HCT116 (cell line): Measurements from ENCODE around the gene TAF11L13. TPM values are rescaled to one million over a fixed set of nuclear protein-coding genes. Genes with fewer than 3 reads are reported as not detected.

Experiments
- ATAC-seq: fragments of 200-7000 bp; cut with Tn5 transposase; 2 replicates; pipeline ENCODE4 v1.9.1; 2020; ENCODE audit warnings: mild to moderate bottlenecking, moderate library complexity
- BruUV-seq: library from RNA; stranded (reverse); fragments of 400-500 nt; replicated peaks from 2 replicates; lab custom pipeline; 2021; lab: Mats Ljungman, UMichigan
- CTCF ChIA-PET: fragments of 300-600 bp; sonication (Branson Sonifier 250); formaldehyde crosslinking; loops from one replicate; lab custom pipeline; 2021; ENCODE audit warnings: antibody characterized with exemption; lab: Charles Lee
- POLR2A ChIA-PET: fragments of 300-600, 350-600 bp; sonication (Branson Sonifier 250); formaldehyde crosslinking; loops from one replicate; lab custom pipeline; 2021; ENCODE audit warnings: antibody characterized with exemption; lab: Charles Lee
- RAD21 ChIA-PET, 2 experiments: fragments of 300-600 bp; sonication (Branson Sonifier 250); formaldehyde crosslinking; loops; one replicate each; lab custom pipeline; 2023; ENCODE audit warnings: low total read pairs in 2 of 2; ENCODE audit not compliant: uncharacterized antibody in 2 of 2, unreplicated experiment in 2 of 2, low non-redundant PET in 1 of 2; lab: Charles Lee
- DNase-seq: peaks from one replicate; pipeline ENCODE4 v3.0.0-alpha.2; 2010; ENCODE audit warnings: low read depth, low spot score
- H2AFZ ChIP-seq: fragments of 200-600 bp; shearing (Covaris generic), sonication (generic); 2 replicates; pipeline ENCODE4 v1.6.1; 2017; ENCODE audit warnings: low read depth, mixed run types, mixed read lengths, antibody characterized with exemption, low read length; ENCODE audit not compliant: poor library complexity, severe bottlenecking
- H3K27ac ChIP-seq: 2 replicates; pipeline ENCODE4 v1.5.1; 2012; ENCODE audit warnings: low read depth, low read length
- H3K27me3 ChIP-seq: fragments of 200-600 bp; sonication (generic); 2 replicates; pipeline ENCODE4 v1.6.1; 2016; ENCODE audit warnings: mixed run types, low read length, mixed read lengths; ENCODE audit not compliant: insufficient read depth
- H3K36me3 ChIP-seq, 2 experiments: fragments of 200-500 bp in 1 of 2; fragments of 200-600 bp in 1 of 2; sonication (Bioruptor generic) in 1 of 2; sonication (generic) in 1 of 2; 2 replicates each; pipeline versions ENCODE4 v1.5.1 to v1.6.1; 2014 to 2016; ENCODE audit warnings: low read length in 2 of 2, inconsistent platforms in 1 of 2, mixed read lengths in 1 of 2, mixed run types in 1 of 2; ENCODE audit not compliant: insufficient read depth in 2 of 2, control insufficient read depth in 1 of 2
- H3K4me1 ChIP-seq, 2 experiments: fragments of 200-600 bp in 1 of 2; sonication (generic) in 1 of 2; 2 replicates each; pipeline versions ENCODE4 v1.5.1 to v1.6.1; 2012 to 2017; ENCODE audit warnings: low read length in 2 of 2, inconsistent platforms in 1 of 2, mild to moderate bottlenecking in 1 of 2, mixed read lengths in 1 of 2, mixed run types in 1 of 2, moderate library complexity in 1 of 2; ENCODE audit not compliant: insufficient read depth in 2 of 2, control insufficient read depth in 1 of 2
- H3K4me2 ChIP-seq: fragments of 200-600 bp; sonication (generic); 2 replicates; pipeline ENCODE4 v1.6.1; 2017; ENCODE audit warnings: mixed run types, low read length, mixed read lengths
- H3K4me3 ChIP-seq, 2 experiments: fragments of 200-600 bp in 1 of 2; sonication (generic) in 1 of 2; replicated peaks in 1 of 2; 2 replicates each; pipeline ENCODE4 v1.5.1; 2011 to 2016; ENCODE audit warnings: low read length in 2 of 2, control low read depth in 1 of 2, low read depth in 1 of 2, mild to moderate bottlenecking in 1 of 2, mixed read lengths in 1 of 2, mixed run types in 1 of 2
- H3K79me2 ChIP-seq: fragments of 200-600 bp; sonication (generic); 2 replicates; pipeline ENCODE4 v1.6.1; 2017; ENCODE audit warnings: mild to moderate bottlenecking, mixed run types, low read length, moderate library complexity, mixed read lengths; ENCODE audit not compliant: insufficient read depth
- H3K9ac ChIP-seq: fragments of 200-600 bp; sonication (generic); 2 replicates; pipeline ENCODE4 v1.6.1; 2016; ENCODE audit warnings: low read length, mixed read lengths
- H3K9me2 ChIP-seq: fragments of 200-600 bp; sonication (generic), shearing (Covaris generic); 2 replicates; pipeline ENCODE4 v1.6.1; 2017; ENCODE audit warnings: mixed run types, mild to moderate bottlenecking, moderate library complexity; ENCODE audit not compliant: insufficient read depth
- H3K9me3 ChIP-seq, 2 experiments: fragments of 200-500 bp in 1 of 2; fragments of 200-600 bp in 1 of 2; sonication (Bioruptor generic) in 1 of 2; sonication (generic) in 1 of 2; 2 replicates each; pipeline ENCODE4 v1.6.1; 2014 to 2017; ENCODE audit warnings: low read length in 2 of 2, mixed read lengths in 2 of 2, inconsistent platforms in 1 of 2, low read depth in 1 of 2, mild to moderate bottlenecking in 1 of 2, mixed run types in 1 of 2, moderate library complexity in 1 of 2; ENCODE audit not compliant: control insufficient read depth in 1 of 2, insufficient read depth in 1 of 2
- H4K20me1 ChIP-seq: fragments of 200-600 bp; sonication (generic), shearing (Covaris generic); 2 replicates; pipeline ENCODE4 v1.6.1; 2017; ENCODE audit warnings: mixed run types, mild to moderate bottlenecking, moderate library complexity; ENCODE audit not compliant: insufficient read depth
- EZH2 ChIP-seq: fragments of 200-600 bp; sonication (generic); IDR thresholded peaks from 2 replicates; pipeline ENCODE4 v1.6.1; 2017; ENCODE audit warnings: antibody characterized with exemption, mixed run types
- JUND ChIP-seq: IDR thresholded peaks from 2 replicates; pipeline ENCODE4 v1.6.1; 2012
- POLR2AphosphoS5 ChIP-seq: IDR thresholded peaks from 2 replicates; pipeline ENCODE4 v1.6.1; 2011; ENCODE audit warnings: mild to moderate bottlenecking, low read depth, low read length, moderate library complexity
- SIN3A ChIP-seq: IDR thresholded peaks from 2 replicates; pipeline ENCODE4 v1.6.1; 2012; ENCODE audit warnings: low read depth
- SP1 ChIP-seq: IDR thresholded peaks from 2 replicates; pipeline ENCODE4 v1.6.1; 2012; ENCODE audit warnings: low read depth
- SRF ChIP-seq: IDR thresholded peaks from 2 replicates; pipeline ENCODE4 v1.6.1; 2012; ENCODE audit warnings: low read depth
- YY1 ChIP-seq: IDR thresholded peaks from 2 replicates; pipeline ENCODE4 v1.6.1; 2011; ENCODE audit warnings: low read length, low read depth, moderate library complexity, mild to moderate bottlenecking; ENCODE audit not compliant: insufficient replicate concordance; ENCODE audit errors: extremely low read depth
- ZBTB33 ChIP-seq: IDR thresholded peaks from 2 replicates; pipeline ENCODE4 v1.6.1; 2011; ENCODE audit warnings: mild to moderate bottlenecking, low read length, moderate library complexity; ENCODE audit not compliant: insufficient replicate concordance; ENCODE audit errors: extremely low read depth
- intact Hi-C: fragments of 100-400 bp; cut with micrococcal nuclease; formaldehyde crosslinking; loops from 2 replicates; pipeline ENCODE4 v1.10.0; 2022
- total RNA-seq: library from RNA; stranded (reverse); gene quantifications from one replicate; pipeline ENCODE4 v1.2.1, GENCODE V29; 2021; ENCODE audit not compliant: unreplicated experiment

TAF11L13 gene
- total RNA-seq, 1 experiment from 2014 or later, result not detected

GRCh38 chr5:17680737-17681136 is 48.8 kb downstream of the TAF11L13 start:
- ChIA-PET CTCF (no interaction called here), RAD21 (no interaction called here), POLR2A (no interaction called here)
- no peak for TF ChIP-seq EZH2
- TF ChIP-seq YY1, result no peak
- no peak for TF ChIP-seq POLR2AphosphoS5
- TF ChIP-seq SRF, result no peak
- no peak for TF ChIP-seq JUND
- TF ChIP-seq SP1, result no peak
- no peak for TF ChIP-seq ZBTB33
- no peak for TF ChIP-seq SIN3A
- no peak for DNase-seq
- intact Hi-C loops, result no loop called here
- H3K36me3 ChIP-seq, result no peaks in the 10 kb centered on the region
- no peaks in the 10 kb centered on the region for H3K79me2 ChIP-seq
- H2AFZ ChIP-seq, result no peak overlapping the region
- H3K4me1 ChIP-seq, result no peaks in the 10 kb centered on the region
- no peak for ATAC-seq
- no peak overlapping the region for H3K4me3 ChIP-seq
- H3K4me2 ChIP-seq, result no peak overlapping the region
- H4K20me1 ChIP-seq, result no peaks in the 10 kb centered on the region
- H3K27ac ChIP-seq, result no peak overlapping the region
- H3K9ac ChIP-seq, result no peak overlapping the region
- peaks cover 0 to 12% of the 10 kb centered on the region in 2 experiments; a peak in 2 of 4 replicates for H3K9me3 ChIP-seq
- H3K9me2 ChIP-seq, result no peaks in the 10 kb centered on the region
- BruUV-seq, result no TSS peak
- H3K27me3 ChIP-seq, result no peaks in the 10 kb centered on the region

Other genes starting within 250 kb of the TAF11L13 start
- gene TAF11L2, start 133.9 kb upstream of the TAF11L13 start, total RNA-seq, result not detected
- gene TAF11L3, start 113.7 kb upstream of the TAF11L13 start, total RNA-seq, result not detected
- gene TAF11L4, start 110.3 kb upstream of the TAF11L13 start, total RNA-seq, result not detected
- not detected for gene TAF11L5, start 106.9 kb upstream of the TAF11L13 start, total RNA-seq
- not detected for gene TAF11L6, start 103.4 kb upstream of the TAF11L13 start, total RNA-seq
- gene TAF11L7, start 46.3 kb upstream of the TAF11L13 start, total RNA-seq, result not detected
- gene TAF11L8, start 41.1 kb upstream of the TAF11L13 start, total RNA-seq, result not detected
- gene TAF11L9, start 37.7 kb upstream of the TAF11L13 start, total RNA-seq, result not detected
- not detected for gene TAF11L10, start 34.3 kb upstream of the TAF11L13 start, total RNA-seq
- gene TAF11L11, start 27.9 kb upstream of the TAF11L13 start, total RNA-seq, result not detected
- not detected for gene TAF11L12, start 21.7 kb upstream of the TAF11L13 start, total RNA-seq
- not detected for gene TAF11L14, start 2.4 kb downstream of the TAF11L13 start, total RNA-seq